ENCODE measurements around the gene SLC35F3. TPM values are rescaled to one million over a fixed set of nuclear protein-coding genes. Genes with fewer than 3 reads are reported as not detected.
"Not testable (repeated sequence)": the region's sequence is repeated elsewhere in the genome, so short reads cannot be mapped to it uniquely, and the experiment has no call there.

Gene SLC35F3
- total RNA-seq, 4 donors from 2014 or later = 1.7 TPM; not detected in 3

DNA sequence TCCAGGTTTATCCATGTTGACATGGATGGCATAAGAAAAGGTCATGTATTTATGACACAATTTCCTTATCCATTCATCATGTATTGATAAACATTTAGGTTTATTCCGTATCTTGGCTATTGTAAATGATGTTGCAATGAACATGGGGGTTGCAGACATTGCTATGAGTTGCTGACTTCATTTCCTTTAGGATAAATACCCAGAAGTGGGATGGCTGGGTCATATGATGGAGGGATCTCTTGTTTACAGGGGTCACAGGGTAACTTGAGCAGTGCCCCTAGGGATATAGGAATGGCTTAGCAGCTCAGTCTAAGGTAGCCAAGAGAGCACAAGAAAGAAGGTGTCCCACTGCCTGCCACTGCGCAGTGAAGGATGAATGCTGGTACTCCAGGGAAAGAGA lies 239.2 kb downstream of the SLC35F3 start:
- no peak overlapping the region for H3K27ac ChIP-seq
- no peaks in the 10 kb centered on the region for H3K27me3 ChIP-seq
- TF ChIP-seq POLR2A (IDR thresholded peaks at IDR 0.05) = no peak
- TF ChIP-seq, protein P1, sequence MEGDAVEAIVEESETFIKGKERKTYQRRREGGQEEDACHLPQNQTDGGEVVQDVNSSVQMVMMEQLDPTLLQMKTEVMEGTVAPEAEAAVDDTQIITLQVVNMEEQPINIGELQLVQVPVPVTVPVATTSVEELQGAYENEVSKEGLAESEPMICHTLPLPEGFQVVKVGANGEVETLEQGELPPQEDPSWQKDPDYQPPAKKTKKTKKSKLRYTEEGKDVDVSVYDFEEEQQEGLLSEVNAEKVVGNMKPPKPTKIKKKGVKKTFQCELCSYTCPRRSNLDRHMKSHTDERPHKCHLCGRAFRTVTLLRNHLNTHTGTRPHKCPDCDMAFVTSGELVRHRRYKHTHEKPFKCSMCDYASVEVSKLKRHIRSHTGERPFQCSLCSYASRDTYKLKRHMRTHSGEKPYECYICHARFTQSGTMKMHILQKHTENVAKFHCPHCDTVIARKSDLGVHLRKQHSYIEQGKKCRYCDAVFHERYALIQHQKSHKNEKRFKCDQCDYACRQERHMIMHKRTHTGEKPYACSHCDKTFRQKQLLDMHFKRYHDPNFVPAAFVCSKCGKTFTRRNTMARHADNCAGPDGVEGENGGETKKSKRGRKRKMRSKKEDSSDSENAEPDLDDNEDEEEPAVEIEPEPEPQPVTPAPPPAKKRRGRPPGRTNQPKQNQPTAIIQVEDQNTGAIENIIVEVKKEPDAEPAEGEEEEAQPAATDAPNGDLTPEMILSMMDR (IDR thresholded peaks at IDR 0.05) = no peak
- H3K36me3 ChIP-seq = no peaks in the 10 kb centered on the region
- no peaks in the 10 kb centered on the region for H3K4me1 ChIP-seq
- no peak overlapping the region for H3K4me3 ChIP-seq
- H3K9me3 ChIP-seq = no peaks in the 10 kb centered on the region
- DNase-seq = no peak

DNA sequence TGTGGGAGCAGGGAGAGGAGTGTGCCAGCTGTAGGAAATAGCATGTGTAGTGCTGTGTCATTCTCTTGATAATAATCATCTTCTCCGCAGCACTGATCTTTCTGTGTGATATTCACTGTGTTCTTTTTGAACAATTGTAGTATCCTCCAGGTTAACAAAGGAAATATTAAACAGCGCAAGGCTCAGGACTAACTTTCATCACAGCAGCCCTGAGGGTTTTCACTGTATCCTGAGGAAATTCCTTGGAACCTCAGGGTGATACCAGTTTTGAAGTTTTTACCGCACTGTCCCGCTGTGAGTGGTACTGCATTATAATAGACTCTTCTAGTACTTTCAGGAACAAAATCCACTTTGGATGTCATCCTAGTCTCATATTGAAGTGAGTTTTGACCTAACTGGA lies 240.4 kb downstream of the SLC35F3 start:
- no peaks in the 10 kb centered on the region for H3K36me3 ChIP-seq
- no peak overlapping the region for H3K4me3 ChIP-seq
- H3K9me3 ChIP-seq = no peaks in the 10 kb centered on the region
- DNase-seq = no peak
- H3K4me1 ChIP-seq = no peaks in the 10 kb centered on the region
- TF ChIP-seq, protein P1 (IDR thresholded peaks at IDR 0.05) = no peak
- no peak for TF ChIP-seq POLR2A (IDR thresholded peaks at IDR 0.05)
- H3K27ac ChIP-seq = no peak overlapping the region
- no peaks in the 10 kb centered on the region for H3K27me3 ChIP-seq

DNA sequence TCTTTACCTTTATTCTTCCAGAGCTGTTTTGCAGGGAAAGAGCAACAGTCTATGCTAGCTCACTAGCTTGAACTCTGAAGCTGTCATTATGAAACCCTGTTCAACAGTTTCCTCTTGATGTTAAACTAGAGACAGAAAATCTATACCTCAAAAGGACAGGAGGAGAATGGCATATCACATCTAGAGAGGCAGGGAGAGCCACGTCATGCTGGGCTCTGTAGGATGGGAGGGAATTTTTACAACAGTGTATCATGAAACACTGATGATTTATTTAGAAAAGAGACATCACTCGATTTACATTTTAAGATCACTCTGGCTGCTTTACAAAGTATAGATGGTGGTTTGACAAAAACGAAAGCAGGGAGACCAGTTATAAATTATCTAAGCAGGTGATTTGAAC lies 243.9 kb downstream of the SLC35F3 start:
- Histone ChIP-seq H3K36me3 (no peaks in the 10 kb centered on the region), H3K27me3 (no peaks in the 10 kb centered on the region), H3K27ac (no peak overlapping the region), H3K4me3 (no peak overlapping the region), H3K9me3 (no peaks in the 10 kb centered on the region), H3K4me1 (no peaks in the 10 kb centered on the region)
- TF ChIP-seq, protein P1 (IDR thresholded peaks at IDR 0.05) = no peak
- DNase-seq = no peak

DNA sequence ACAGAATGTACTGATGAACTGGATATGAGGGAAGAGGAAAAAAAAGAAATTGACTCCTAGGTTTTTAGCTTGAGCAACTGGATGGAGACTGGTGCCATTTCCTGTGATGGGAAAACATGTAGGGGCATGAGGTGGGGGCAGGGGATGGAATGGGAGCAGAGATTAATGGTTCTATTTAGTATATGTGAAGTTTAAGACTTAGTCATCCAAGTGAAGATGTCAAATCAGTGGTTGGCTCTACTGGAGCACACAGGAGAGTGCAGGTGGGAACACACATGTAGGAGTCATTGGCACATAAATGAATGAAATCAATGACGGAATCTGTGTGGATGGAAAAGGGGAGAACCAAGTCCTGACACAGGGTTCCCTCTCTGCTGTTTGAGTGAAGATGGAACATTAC lies 244.3 kb downstream of the SLC35F3 start:
- no peak for TF ChIP-seq POLR2A (IDR thresholded peaks at IDR 0.05)
- TF ChIP-seq, protein P1 (IDR thresholded peaks at IDR 0.05) = no peak
- no peaks in the 10 kb centered on the region for H3K4me1 ChIP-seq
- H3K4me3 ChIP-seq = no peak overlapping the region
- no peaks in the 10 kb centered on the region for H3K36me3 ChIP-seq
- no peaks in the 10 kb centered on the region for H3K9me3 ChIP-seq
- H3K27me3 ChIP-seq = no peaks in the 10 kb centered on the region
- H3K27ac ChIP-seq = no peak overlapping the region
- DNase-seq = no peak

DNA sequence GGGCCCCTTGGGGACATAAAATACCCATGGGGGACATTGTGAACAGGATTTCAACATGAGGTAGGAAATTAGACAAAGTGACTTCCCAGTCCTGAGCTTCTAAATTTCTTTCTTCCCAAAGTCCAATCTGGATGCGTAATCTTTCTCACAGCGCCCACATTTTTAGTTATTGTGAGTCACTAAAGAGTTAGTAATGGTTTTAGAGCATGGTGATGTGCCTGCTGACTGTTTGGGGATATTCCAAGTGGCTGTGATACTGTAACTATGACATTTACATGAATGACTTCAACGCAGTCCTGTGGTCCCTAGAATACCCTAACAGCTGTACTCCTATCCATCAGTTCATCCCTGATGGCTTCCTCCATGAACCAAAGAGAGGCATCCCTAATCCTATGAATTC lies 244.7 kb downstream of the SLC35F3 start:
- H3K36me3 ChIP-seq = no peaks in the 10 kb centered on the region
- H3K4me3 ChIP-seq = no peak overlapping the region
- DNase-seq = no peak
- H3K27me3 ChIP-seq = no peaks in the 10 kb centered on the region
- H3K27ac ChIP-seq = no peak overlapping the region
- no peak for TF ChIP-seq POLR2A (IDR thresholded peaks at IDR 0.05)
- TF ChIP-seq, protein P1 (IDR thresholded peaks at IDR 0.05) = no peak
- no peaks in the 10 kb centered on the region for H3K4me1 ChIP-seq
- H3K9me3 ChIP-seq = no peaks in the 10 kb centered on the region

DNA sequence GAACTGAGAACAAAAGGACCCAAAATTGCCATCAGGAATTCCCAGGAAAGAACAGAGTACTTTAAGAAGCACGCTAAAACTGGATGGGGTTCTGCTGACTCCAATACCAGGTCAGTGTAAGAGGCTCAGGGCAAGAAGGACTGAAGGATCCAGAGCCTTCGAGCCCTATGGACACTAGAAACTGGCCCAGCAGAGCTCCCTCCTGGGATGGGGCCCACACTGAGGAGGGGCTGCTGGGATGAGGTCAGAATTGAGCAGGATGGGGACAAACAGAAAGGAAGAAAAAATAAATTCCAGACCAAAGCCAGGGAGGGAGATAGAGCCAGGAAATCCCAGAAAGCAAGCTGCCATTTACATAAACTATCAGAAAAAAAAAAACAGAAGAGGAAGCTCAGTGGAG lies 246.4 kb downstream of the SLC35F3 start:
- Histone ChIP-seq H3K9me3 (no peaks in the 10 kb centered on the region), H3K4me3 (no peak overlapping the region), H3K4me1 (no peaks in the 10 kb centered on the region), H3K27me3 (no peaks in the 10 kb centered on the region), H3K36me3 (no peaks in the 10 kb centered on the region), H3K27ac (no peak overlapping the region)
- no peak for TF ChIP-seq POLR2A (IDR thresholded peaks at IDR 0.05)
- TF ChIP-seq, protein P1 (IDR thresholded peaks at IDR 0.05) = no peak
- no peak for DNase-seq

DNA sequence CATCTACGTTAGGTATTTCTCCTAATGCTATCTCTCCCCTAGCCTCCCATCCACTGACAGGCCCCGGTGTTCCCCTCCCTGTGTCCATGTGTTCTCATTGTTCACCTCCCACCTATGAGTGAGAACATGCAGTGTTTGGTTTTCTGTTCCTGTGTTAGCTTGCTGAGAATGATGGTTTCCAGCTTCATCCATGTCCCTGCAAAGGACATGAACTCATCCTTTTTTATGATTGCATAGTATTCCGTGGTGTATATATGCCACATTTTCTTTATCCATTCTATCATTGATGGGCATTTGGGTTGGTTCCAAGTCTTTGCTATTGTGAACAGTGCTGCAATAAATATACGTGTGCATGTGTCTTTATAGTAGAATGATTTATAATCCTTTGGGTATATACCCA lies 247.9 kb downstream of the SLC35F3 start:
- not testable (repeated sequence) for DNase-seq, H3K27me3 ChIP-seq, H3K9me3 ChIP-seq, H3K4me3 ChIP-seq, H3K27ac ChIP-seq, H3K4me1 ChIP-seq, H3K36me3 ChIP-seq

Measured in Peyer's patch (tissue), 4 donors.